Activated CD8-positive, alpha-beta T cell treated with anti-CD3 and anti-CD28 coated beads for 36 hours (primary cell): ENCODE measurements around the gene DPEP2. TPM values are rescaled to one million over a fixed set of nuclear protein-coding genes. Genes with fewer than 3 reads are reported as not detected.
"Not testable (repeated sequence)": the region's sequence is repeated elsewhere in the genome, so short reads cannot be mapped to it uniquely, and the experiment has no call there.

Experiments
- ATAC-seq: fragments of 200-7000 bp; cut with Tn5 transposase; one replicate; pipeline ENCODE4 v1.10.0; 2021; ENCODE audit warnings: mild to moderate bottlenecking, moderate library complexity
- CTCF ChIA-PET: fragments of 350-600 bp; sonication (Branson Sonifier 250); formaldehyde crosslinking; loops from one replicate; lab custom pipeline; 2021; ENCODE audit warnings: antibody characterized with exemption; lab: Charles Lee
- POLR2A ChIA-PET: fragments of 350-600 bp; sonication (Branson Sonifier 250); formaldehyde crosslinking; loops from one replicate; lab custom pipeline; 2021; ENCODE audit warnings: antibody characterized with exemption; lab: Charles Lee
- DNase-seq: peaks from one replicate; pipeline ENCODE4 v3.0.0-alpha.2; 2020
- H3K27ac Mint-ChIP-seq: one replicate; pipeline ENCODE4 v1.8.0; 2021; ENCODE audit warnings: mild to moderate bottlenecking, mixed read lengths
- H3K27me3 Mint-ChIP-seq: one replicate; pipeline ENCODE4 v1.8.0; 2021; ENCODE audit warnings: mixed read lengths
- H3K36me3 Mint-ChIP-seq: one replicate; pipeline ENCODE4 v1.8.0; 2021; ENCODE audit warnings: low read depth, mixed read lengths
- H3K4me1 Mint-ChIP-seq: one replicate; pipeline ENCODE4 v1.8.0; 2021; ENCODE audit warnings: low read depth, mixed read lengths
- H3K4me3 Mint-ChIP-seq: one replicate; pipeline ENCODE4 v1.8.0; 2021; ENCODE audit warnings: mild to moderate bottlenecking, moderate library complexity, mixed read lengths
- H3K9me3 Mint-ChIP-seq: one replicate; pipeline ENCODE4 v1.8.0; 2021; ENCODE audit warnings: mixed read lengths
- intact Hi-C: fragments of 100-400 bp; cut with micrococcal nuclease; formaldehyde crosslinking; loops from one replicate; pipeline ENCODE4 v1.10.0; 2022
- total RNA-seq, 2 experiments: library from RNA; stranded (reverse); gene quantifications; one replicate each; pipeline ENCODE4 v1.2.3, GENCODE V29; 2021
- TF ChIP-seq, protein P1 (sequence below): fragments of 200-600 bp; IDR thresholded peaks from one replicate; pipeline ENCODE4 v1.8.0; 2022; ENCODE audit warnings: antibody characterized with exemption, mild to moderate bottlenecking

DPEP2 gene, protein sequence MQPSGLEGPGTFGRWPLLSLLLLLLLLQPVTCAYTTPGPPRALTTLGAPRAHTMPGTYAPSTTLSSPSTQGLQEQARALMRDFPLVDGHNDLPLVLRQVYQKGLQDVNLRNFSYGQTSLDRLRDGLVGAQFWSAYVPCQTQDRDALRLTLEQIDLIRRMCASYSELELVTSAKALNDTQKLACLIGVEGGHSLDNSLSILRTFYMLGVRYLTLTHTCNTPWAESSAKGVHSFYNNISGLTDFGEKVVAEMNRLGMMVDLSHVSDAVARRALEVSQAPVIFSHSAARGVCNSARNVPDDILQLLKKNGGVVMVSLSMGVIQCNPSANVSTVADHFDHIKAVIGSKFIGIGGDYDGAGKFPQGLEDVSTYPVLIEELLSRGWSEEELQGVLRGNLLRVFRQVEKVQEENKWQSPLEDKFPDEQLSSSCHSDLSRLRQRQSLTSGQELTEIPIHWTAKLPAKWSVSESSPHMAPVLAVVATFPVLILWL
- 1 to 10 TPM; 2.9 TPM for total RNA-seq

GRCh38 chr16:67998779-67999688 lies at the start of gene DPEP2:
Gene DPEP2 (minus strand): TSS chr16:67999484. CDS start chr16:67993212, 6,272 bp downstream.
- ATAC-seq (peak; percentile 84), DNase-seq (peak; percentile 66)
- H3K4me1 Mint-ChIP-seq: peaks cover 54% of the 10 kb centered on the region
- H3K27ac Mint-ChIP-seq: peak within 1 kb of the TSS; percentile 82
- H3K9me3 Mint-ChIP-seq, H3K27me3 Mint-ChIP-seq, H3K36me3 Mint-ChIP-seq, intact Hi-C loops: not testable (repeated sequence)
- CTCF ChIA-PET: interaction anchor here (1.0 to 2.9 kb wide), 3 partner anchors 24 to 66 kb away, joined by 3 to 15 read pairs (median 8); partner anchors contain the start of genes DDX28 and DUS2
- POLR2A ChIA-PET: interaction anchor here (1.0 to 1.5 kb wide), 5 partner anchors 10 to 85 kb away, joined by 4 to 6 read pairs (median 5); partner anchors contain the start of genes DDX28, DUS2 and PSMB10
- peak within 1 kb of the TSS; percentile 63 for H3K4me3 Mint-ChIP-seq

DNA sequence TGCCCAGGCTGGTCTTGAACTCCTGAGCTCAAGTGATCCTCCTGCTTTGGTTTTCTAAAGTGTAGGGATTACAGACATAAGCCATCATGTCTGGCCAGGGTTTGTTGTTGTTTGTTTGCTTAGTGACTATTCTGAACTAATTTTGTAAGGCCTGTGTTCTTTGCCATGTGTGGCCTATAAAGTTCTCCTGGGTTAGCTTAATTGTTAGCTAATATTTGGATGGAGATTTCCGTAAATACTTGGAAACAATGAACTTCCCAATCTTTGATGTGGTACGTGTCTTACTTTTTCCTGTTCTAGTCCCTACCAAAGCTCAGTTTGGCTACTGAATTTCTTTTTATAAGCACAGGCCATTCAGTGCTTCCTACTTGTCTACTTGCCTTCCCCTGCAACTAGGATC lies 48.7 kb upstream of the DPEP2 start:
- H3K27ac Mint-ChIP-seq: no peak overlapping the region

DNA sequence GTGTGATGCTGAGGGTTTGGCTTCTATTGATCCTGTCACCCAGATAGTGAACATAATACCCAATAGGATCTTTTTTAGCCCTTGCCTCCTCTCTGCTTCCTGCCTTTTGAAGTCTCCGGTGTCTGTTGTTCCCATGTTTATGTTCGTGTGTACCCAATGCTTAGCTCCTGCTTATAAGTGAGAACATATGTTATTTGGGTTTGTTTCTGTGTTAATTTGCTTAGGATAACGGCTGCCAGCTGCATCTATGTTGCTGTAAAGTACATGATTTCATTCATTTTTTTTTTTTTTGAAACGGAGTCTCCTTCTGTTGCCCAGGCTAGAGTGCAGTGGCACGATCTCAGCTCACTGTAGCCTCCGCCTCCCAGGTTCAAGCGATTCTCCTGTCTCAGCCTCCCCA lies 46.8 kb upstream of the DPEP2 start:
- no peak for ATAC-seq
- Mint-ChIP-seq H3K27ac (no peak overlapping the region), H3K4me3 (no peak overlapping the region), H3K27me3 (no peaks in the 10 kb centered on the region), H3K36me3 (peaks cover 37% of the 10 kb centered on the region), H3K4me1 (peaks cover 5% of the 10 kb centered on the region), H3K9me3 (no peaks in the 10 kb centered on the region)
- DNase-seq: no peak
- CTCF ChIA-PET: interaction anchor here (0.8 to 2.3 kb wide), 2 partner anchors 184 to 229 kb away, joined by 3 to 6 read pairs; no protein-coding TSS in a partner anchor
- POLR2A ChIA-PET: interaction anchor here (0.7 kb wide), 1 partner anchor 10 kb away, joined by 3 read pairs; no protein-coding TSS in a partner anchor
- TF ChIP-seq, protein P1, sequence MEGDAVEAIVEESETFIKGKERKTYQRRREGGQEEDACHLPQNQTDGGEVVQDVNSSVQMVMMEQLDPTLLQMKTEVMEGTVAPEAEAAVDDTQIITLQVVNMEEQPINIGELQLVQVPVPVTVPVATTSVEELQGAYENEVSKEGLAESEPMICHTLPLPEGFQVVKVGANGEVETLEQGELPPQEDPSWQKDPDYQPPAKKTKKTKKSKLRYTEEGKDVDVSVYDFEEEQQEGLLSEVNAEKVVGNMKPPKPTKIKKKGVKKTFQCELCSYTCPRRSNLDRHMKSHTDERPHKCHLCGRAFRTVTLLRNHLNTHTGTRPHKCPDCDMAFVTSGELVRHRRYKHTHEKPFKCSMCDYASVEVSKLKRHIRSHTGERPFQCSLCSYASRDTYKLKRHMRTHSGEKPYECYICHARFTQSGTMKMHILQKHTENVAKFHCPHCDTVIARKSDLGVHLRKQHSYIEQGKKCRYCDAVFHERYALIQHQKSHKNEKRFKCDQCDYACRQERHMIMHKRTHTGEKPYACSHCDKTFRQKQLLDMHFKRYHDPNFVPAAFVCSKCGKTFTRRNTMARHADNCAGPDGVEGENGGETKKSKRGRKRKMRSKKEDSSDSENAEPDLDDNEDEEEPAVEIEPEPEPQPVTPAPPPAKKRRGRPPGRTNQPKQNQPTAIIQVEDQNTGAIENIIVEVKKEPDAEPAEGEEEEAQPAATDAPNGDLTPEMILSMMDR: no peak
- intact Hi-C loops: no loop called here

More for the DNA sequence above, 48.7 kb upstream of the DPEP2 start:
- Mint-ChIP-seq H3K4me1 (peaks cover 5% of the 10 kb centered on the region), H3K36me3 (peaks cover 37% of the 10 kb centered on the region), H3K9me3 (no peaks in the 10 kb centered on the region), H3K4me3 (no peak overlapping the region), H3K27me3 (no peaks in the 10 kb centered on the region)
- POLR2A ChIA-PET: interaction anchor here (0.6 to 0.7 kb wide), 2 partner anchors 25 to 26 kb away, joined by 3 read pairs; partner anchors contain the start of genes DDX28 and DUS2
- DNase-seq (no peak), ATAC-seq (no peak)
- intact Hi-C loops: no loop called here
- TF ChIP-seq, protein P1: no peak
- CTCF ChIA-PET: interaction anchor here (1.4 kb wide), 1 partner anchor 14 kb away, joined by 4 read pairs; no protein-coding TSS in a partner anchor

GRCh38 chr16:68041783-68042182 lies 42.5 kb upstream of the DPEP2 start:
- Mint-ChIP-seq H3K9me3 (no peaks in the 10 kb centered on the region), H3K4me1 (peaks cover 12% of the 10 kb centered on the region), H3K27ac (no peak overlapping the region), H3K4me3 (no peak overlapping the region), H3K27me3 (no peaks in the 10 kb centered on the region), H3K36me3 (peaks cover 31% of the 10 kb centered on the region)
- ATAC-seq (no peak), DNase-seq (no peak)
- CTCF ChIA-PET: interaction anchor here (0.8 to 4.1 kb wide), 5 partner anchors 9 to 159 kb away, joined by 3 to 61 read pairs (median 9); partner anchors contain the start of genes DDX28, DPEP2NB, DUS2 and NRN1L
- TF ChIP-seq, protein P1: no peak
- intact Hi-C loops: no loop called here
- POLR2A ChIA-PET: interaction anchor here (1.4 kb wide), 1 partner anchor 18 kb away, joined by 3 read pairs; the partner anchor contains the start of genes DDX28 and DUS2
